Activated B cell treated with CpG ODN at 0.5 μM for 24 hours (primary cell): ENCODE measurements around the gene ADAMTS12. TPM values are rescaled to one million over a fixed set of nuclear protein-coding genes. Genes with fewer than 3 reads are reported as not detected.

Experiments
- ATAC-seq: fragments of 200-7000 bp; cut with Tn5 transposase; one replicate; pipeline ENCODE4 v1.10.0; 2021; ENCODE audit warnings: low read depth, mild to moderate bottlenecking, moderate library complexity
- CTCF ChIA-PET: fragments of 350-600 bp; sonication (Branson Sonifier 250); formaldehyde crosslinking; loops from one replicate; lab custom pipeline; 2021; ENCODE audit warnings: antibody characterized with exemption; lab: Charles Lee
- POLR2A ChIA-PET: fragments of 350-600 bp; sonication (Branson Sonifier 250); formaldehyde crosslinking; loops from one replicate; lab custom pipeline; 2021; ENCODE audit warnings: antibody characterized with exemption; lab: Charles Lee
- DNase-seq: peaks from one replicate; pipeline ENCODE4 v3.0.0; 2022
- H3K27ac Mint-ChIP-seq: one replicate; pipeline ENCODE4 v1.8.0; 2020; ENCODE audit warnings: mixed read lengths
- H3K27me3 Mint-ChIP-seq: one replicate; pipeline ENCODE4 v1.8.0; 2021; ENCODE audit warnings: mixed read lengths
- H3K36me3 Mint-ChIP-seq: one replicate; pipeline ENCODE4 v1.8.0; 2021; ENCODE audit warnings: low read depth, mixed read lengths
- H3K4me1 Mint-ChIP-seq: one replicate; pipeline ENCODE4 v1.8.0; 2021; ENCODE audit warnings: mixed read lengths
- H3K4me3 Mint-ChIP-seq: one replicate; pipeline ENCODE4 v1.8.0; 2020; ENCODE audit warnings: mild to moderate bottlenecking, mixed read lengths
- H3K9me3 Mint-ChIP-seq: one replicate; pipeline ENCODE4 v1.8.0; 2020; ENCODE audit warnings: mixed read lengths
- CTCF ChIP-seq: fragments of 200-600 bp; IDR thresholded peaks from one replicate; pipeline ENCODE4 v1.8.0; 2022; ENCODE audit warnings: antibody characterized with exemption, mild to moderate bottlenecking
- intact Hi-C: fragments of 100-400 bp; cut with micrococcal nuclease; formaldehyde crosslinking; loops from one replicate; pipeline ENCODE4 v1.15.1; 2024
- total RNA-seq: library from RNA; stranded (reverse); gene quantifications from 2 replicates; pipeline ENCODE4 v1.2.3, GENCODE V29; 2022

Gene ADAMTS12
- total RNA-seq, 1 donor from 2014 or later: not detected

- ChIA-PET CTCF (no interaction called here), POLR2A (no interaction called here)
- H3K27me3 Mint-ChIP-seq: peaks cover 49% of the 10 kb centered on the region
- no peak for TF ChIP-seq CTCF
- H3K4me3 Mint-ChIP-seq: no peak overlapping the region
- H3K36me3 Mint-ChIP-seq: no peaks in the 10 kb centered on the region
- H3K4me1 Mint-ChIP-seq: peaks cover 13% of the 10 kb centered on the region
- DNase-seq: no peak
- H3K27ac Mint-ChIP-seq: no peak overlapping the region
- H3K9me3 Mint-ChIP-seq: no peaks in the 10 kb centered on the region
- no peak for ATAC-seq
- intact Hi-C loops: no loop called here
Measured at GRCh38 chr5:33938507-33938796, 46.7 kb upstream of the ADAMTS12 start.

DNA sequence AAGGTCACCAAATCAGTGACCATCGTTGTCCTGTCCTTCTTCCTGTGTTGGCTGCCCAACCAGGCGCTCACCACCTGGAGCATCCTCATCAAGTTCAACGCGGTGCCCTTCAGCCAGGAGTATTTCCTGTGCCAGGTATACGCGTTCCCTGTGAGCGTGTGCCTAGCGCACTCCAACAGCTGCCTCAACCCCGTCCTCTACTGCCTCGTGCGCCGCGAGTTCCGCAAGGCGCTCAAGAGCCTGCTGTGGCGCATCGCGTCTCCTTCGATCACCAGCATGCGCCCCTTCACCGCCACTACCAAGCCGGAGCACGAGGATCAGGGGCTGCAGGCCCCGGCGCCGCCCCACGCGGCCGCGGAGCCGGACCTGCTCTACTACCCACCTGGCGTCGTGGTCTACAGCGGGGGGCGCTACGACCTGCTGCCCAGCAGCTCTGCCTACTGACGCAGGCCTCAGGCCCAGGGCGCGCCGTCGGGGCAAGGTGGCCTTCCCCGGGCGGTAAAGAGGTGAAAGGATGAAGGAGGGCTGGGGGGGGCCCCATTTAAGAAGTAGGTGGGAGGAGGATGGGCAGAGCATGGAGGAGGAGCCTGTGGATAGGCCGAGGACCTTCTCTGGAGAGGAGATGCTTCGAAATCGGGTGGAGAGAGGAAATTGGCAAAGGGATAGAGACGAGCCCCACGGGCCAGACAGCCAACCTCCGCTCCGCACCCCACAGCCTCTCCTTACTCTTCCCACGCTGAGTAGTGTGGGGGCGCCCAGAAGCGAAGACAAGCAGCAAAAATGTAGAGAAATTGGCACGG is 46.1 kb upstream of the ADAMTS12 start:
- no peak for DNase-seq
- Mint-ChIP-seq H3K9me3 (no peaks in the 10 kb centered on the region), H3K36me3 (no peaks in the 10 kb centered on the region), H3K4me1 (peaks cover 17% of the 10 kb centered on the region), H3K4me3 (no peak overlapping the region), H3K27ac (no peak overlapping the region), H3K27me3 (peaks cover 47% of the 10 kb centered on the region)
- CTCF ChIA-PET: no interaction called here
- POLR2A ChIA-PET: no interaction called here
- no peak for ATAC-seq
- no peak for TF ChIP-seq CTCF
- intact Hi-C loops: loop anchor here (2.0 kb wide), 1 partner anchor 69 kb away; no protein-coding TSS in a partner anchor

GRCh38 chr5:33937017-33937706 is 45.4 kb upstream of the ADAMTS12 start:
- no peak overlapping the region for H3K27ac Mint-ChIP-seq
- peaks cover 47% of the 10 kb centered on the region for H3K27me3 Mint-ChIP-seq
- no peaks in the 10 kb centered on the region for H3K36me3 Mint-ChIP-seq
- TF ChIP-seq CTCF: no peak
- ATAC-seq (no peak), DNase-seq (no peak)
- ChIA-PET CTCF (interaction anchor here (3.3 to 4.1 kb wide), 2 partner anchors 497 to 501 kb away, joined by 15 to 54 read pairs; partner anchors contain the start of gene TARS1), POLR2A (no interaction called here)
- H3K4me1 Mint-ChIP-seq: peaks cover 17% of the 10 kb centered on the region
- no peaks in the 10 kb centered on the region for H3K9me3 Mint-ChIP-seq
- intact Hi-C loops: loop anchor here (2.0 kb wide), 1 partner anchor 70 kb away; no protein-coding TSS in a partner anchor
- H3K4me3 Mint-ChIP-seq: no peak overlapping the region

DNA sequence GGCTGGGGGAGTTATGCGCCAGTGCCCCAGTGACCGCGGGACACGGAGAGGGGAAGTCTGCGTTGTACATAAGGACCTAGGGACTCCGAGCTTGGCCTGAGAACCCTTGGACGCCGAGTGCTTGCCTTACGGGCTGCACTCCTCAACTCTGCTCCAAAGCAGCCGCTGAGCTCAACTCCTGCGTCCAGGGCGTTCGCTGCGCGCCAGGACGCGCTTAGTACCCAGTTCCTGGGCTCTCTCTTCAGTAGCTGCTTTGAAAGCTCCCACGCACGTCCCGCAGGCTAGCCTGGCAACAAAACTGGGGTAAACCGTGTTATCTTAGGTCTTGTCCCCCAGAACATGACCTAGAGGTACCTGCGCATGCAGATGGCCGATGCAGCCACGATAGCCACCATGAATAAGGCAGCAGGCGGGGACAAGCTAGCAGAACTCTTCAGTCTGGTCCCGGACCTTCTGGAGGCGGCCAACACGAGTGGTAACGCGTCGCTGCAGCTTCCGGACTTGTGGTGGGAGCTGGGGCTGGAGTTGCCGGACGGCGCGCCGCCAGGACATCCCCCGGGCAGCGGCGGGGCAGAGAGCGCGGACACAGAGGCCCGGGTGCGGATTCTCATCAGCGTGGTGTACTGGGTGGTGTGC is 44.7 kb upstream of the ADAMTS12 start, which contains the start of gene RXFP3:
Gene RXFP3, plus strand, starts transcription at position 6 of the 636 bp plus-strand sequence. Its CDS starts 355 bp downstream, at position 361.
- POLR2A ChIA-PET: no interaction called here
- ATAC-seq (no peak), DNase-seq (no peak)
- intact Hi-C loops: loop anchor here (2.0 kb wide), 1 partner anchor 70 kb away; no protein-coding TSS in a partner anchor
- CTCF ChIA-PET: interaction anchor here (3.3 to 4.1 kb wide), 2 partner anchors 496 to 501 kb away, joined by 15 to 54 read pairs; partner anchors contain the start of gene TARS1
- H3K9me3 Mint-ChIP-seq: no peaks in the 10 kb centered on the region
- H3K4me3 Mint-ChIP-seq: no peak within 1 kb of the TSS
- no peaks in the 10 kb centered on the region for H3K36me3 Mint-ChIP-seq
- peaks cover 45% of the 10 kb centered on the region for H3K27me3 Mint-ChIP-seq
- H3K27ac Mint-ChIP-seq: no peak within 1 kb of the TSS
- peaks cover 17% of the 10 kb centered on the region for H3K4me1 Mint-ChIP-seq
- TF ChIP-seq CTCF: no peak
